ENCODE measurements around the gene ZC3H12D. TPM values are rescaled to one million over a fixed set of nuclear protein-coding genes. Genes with fewer than 3 reads are reported as not detected.

ZC3H12D gene
- total and polyA plus RNA-seq, 2 experiments from 2014 or later: 0.24 to 0.72 TPM

GRCh38 chr6:149419696-149420404 lies 65.0 kb downstream of the ZC3H12D start:
- no peak overlapping the region for H3K27ac ChIP-seq
- no peak overlapping the region for H3K4me3 ChIP-seq
- no peaks in the 10 kb centered on the region for H3K9me3 ChIP-seq (ENCODE audit: low read depth)
- H3K4me1 ChIP-seq (ENCODE audit: low read depth): no peaks in the 10 kb centered on the region
- no peak for DNase-seq (ENCODE audit: low read depth in 1 of 2, low spot score in 1 of 2)
- no peaks in the 10 kb centered on the region for H3K36me3 ChIP-seq
- H3K27me3 ChIP-seq: no peaks in the 10 kb centered on the region
- TF ChIP-seq CTCF (IDR thresholded peaks at IDR 0.05; ENCODE audit: low read depth, low read length): no peak

GRCh38 chr6:149414821-149415220 lies 70.0 kb downstream of the ZC3H12D start:
- H3K4me1 ChIP-seq (ENCODE audit: low read depth): peaks cover 11% of the 10 kb centered on the region
- no peak overlapping the region for H3K27ac ChIP-seq
- DNase-seq (ENCODE audit: low read depth in 1 of 2, low spot score in 1 of 2): no peak
- no peaks in the 10 kb centered on the region for H3K27me3 ChIP-seq
- H3K4me3 ChIP-seq: no peak overlapping the region
- H3K36me3 ChIP-seq: peaks cover 10% of the 10 kb centered on the region
- no peaks in the 10 kb centered on the region for H3K9me3 ChIP-seq (ENCODE audit: low read depth)
- no peak for TF ChIP-seq CTCF (IDR thresholded peaks at IDR 0.05; ENCODE audit: low read depth, low read length)

DNA sequence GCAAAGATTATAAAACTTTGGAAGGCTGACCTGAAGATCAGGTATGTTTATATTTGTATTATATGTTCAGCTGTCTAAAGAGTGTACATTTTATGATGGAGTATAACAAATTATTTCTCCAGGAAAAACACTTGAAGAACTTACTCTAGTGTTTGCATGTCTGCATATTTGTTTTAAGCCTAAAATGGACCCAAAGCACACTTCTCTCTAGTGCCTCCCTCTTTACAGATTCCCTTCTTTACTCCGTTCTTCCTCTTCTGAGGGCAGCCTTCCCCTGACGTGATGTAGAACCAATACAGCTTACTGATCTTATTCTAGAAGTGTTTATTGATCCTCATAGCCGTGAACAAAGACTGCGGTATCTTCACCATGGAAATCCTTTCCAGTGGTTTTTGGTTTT lies 70.8 kb downstream of the ZC3H12D start:
- no peak overlapping the region for H3K4me3 ChIP-seq
- H3K4me1 ChIP-seq (ENCODE audit: low read depth): peaks cover 11% of the 10 kb centered on the region
- no peaks in the 10 kb centered on the region for H3K9me3 ChIP-seq (ENCODE audit: low read depth)
- H3K27ac ChIP-seq: no peak overlapping the region
- DNase-seq (ENCODE audit: low read depth in 1 of 2, low spot score in 1 of 2): no peak
- peaks cover 10% of the 10 kb centered on the region for H3K36me3 ChIP-seq
- H3K27me3 ChIP-seq: no peaks in the 10 kb centered on the region
- TF ChIP-seq CTCF (IDR thresholded peaks at IDR 0.05; ENCODE audit: low read depth, low read length): no peak

- no peaks in the 10 kb centered on the region for H3K9me3 ChIP-seq (ENCODE audit: low read depth)
- no peak overlapping the region for H3K4me3 ChIP-seq
- peaks cover 11% of the 10 kb centered on the region for H3K4me1 ChIP-seq (ENCODE audit: low read depth)
- DNase-seq (ENCODE audit: low read depth in 1 of 2, low spot score in 1 of 2): no peak
- H3K36me3 ChIP-seq: peaks cover 15% of the 10 kb centered on the region
- H3K27ac ChIP-seq: peak overlapping the region; percentile 76
- no peaks in the 10 kb centered on the region for H3K27me3 ChIP-seq
- no peak for TF ChIP-seq CTCF (IDR thresholded peaks at IDR 0.05; ENCODE audit: low read depth, low read length)
Measured at GRCh38 chr6:149410557-149410956, 74.3 kb downstream of the ZC3H12D start.

- no peak for TF ChIP-seq CTCF (IDR thresholded peaks at IDR 0.05; ENCODE audit: low read depth, low read length)
- H3K27me3 ChIP-seq: no peaks in the 10 kb centered on the region
- peaks cover 24% of the 10 kb centered on the region for H3K36me3 ChIP-seq
- no peak overlapping the region for H3K4me3 ChIP-seq
- H3K27ac ChIP-seq: peak overlapping the region; percentile 60
- DNase-seq (ENCODE audit: low read depth in 1 of 2, low spot score in 1 of 2): no peak
- no peaks in the 10 kb centered on the region for H3K9me3 ChIP-seq (ENCODE audit: low read depth)
- H3K4me1 ChIP-seq (ENCODE audit: low read depth): peaks cover 11% of the 10 kb centered on the region
Measured at GRCh38 chr6:149409617-149410016, 75.2 kb downstream of the ZC3H12D start.

Data from cardiac muscle cell (in vitro differentiated cells and primary cell).